ENCODE measurements around the gene SLC16A1.
A peak's percentile ranks its signal among the peaks of the same experiment; 100 is the strongest.
"Not testable (repeated sequence)": the region's sequence is repeated elsewhere in the genome, so short reads cannot be mapped to it uniquely, and the experiment has no call there.

Gene SLC16A1

GRCh38 chr1:112955773-112956543 lies at the start of gene SLC16A1:
Gene SLC16A1, minus strand, starts transcription at chr1:112956196. Its CDS starts 26,888 bp downstream, at chr1:112929308.
- peak; percentile 81 to 87 for DNase-seq

- DNase-seq: no peak
Measured at GRCh38 chr1:113003751-113004690, 48.0 kb upstream of the SLC16A1 start.

- DNase-seq: no peak
Measured at GRCh38 chr1:113002297-113002696, 46.3 kb upstream of the SLC16A1 start.

- no peak for DNase-seq
Measured at GRCh38 chr1:112998592-112999235, 42.7 kb upstream of the SLC16A1 start.

GRCh38 chr1:112997781-112998180 lies 41.8 kb upstream of the SLC16A1 start:
- no peak for DNase-seq

GRCh38 chr1:112995890-112996289 lies 39.9 kb upstream of the SLC16A1 start:
- no peak for DNase-seq

GRCh38 chr1:112995021-112995420 lies 39.0 kb upstream of the SLC16A1 start:
- not testable (repeated sequence) for DNase-seq

- DNase-seq: no peak
Measured at GRCh38 chr1:112992780-112993179, 36.8 kb upstream of the SLC16A1 start.

- DNase-seq: no peak
Measured at GRCh38 chr1:112991402-112992120, 35.6 kb upstream of the SLC16A1 start.

GRCh38 chr1:112990271-112990670 lies 34.3 kb upstream of the SLC16A1 start:
- DNase-seq: no peak

GRCh38 chr1:112988367-112988766 lies 32.4 kb upstream of the SLC16A1 start:
- no peak for DNase-seq

GRCh38 chr1:112985123-112985522 lies 29.1 kb upstream of the SLC16A1 start:
- DNase-seq: no peak

GRCh38 chr1:112983537-112984131 lies 27.6 kb upstream of the SLC16A1 start:
- DNase-seq: no peak

- no peak for DNase-seq
Measured at GRCh38 chr1:112982853-112983536, 27.0 kb upstream of the SLC16A1 start.

- no peak for DNase-seq
Measured at GRCh38 chr1:112982328-112982727, 26.3 kb upstream of the SLC16A1 start.

GRCh38 chr1:112981834-112982233 lies 25.8 kb upstream of the SLC16A1 start:
- not testable (repeated sequence) for DNase-seq

GRCh38 chr1:112981426-112981825 lies 25.4 kb upstream of the SLC16A1 start:
- no peak for DNase-seq

GRCh38 chr1:112975336-112975735 lies 19.3 kb upstream of the SLC16A1 start:
- no peak for DNase-seq

- no peak for DNase-seq
Measured at GRCh38 chr1:112974646-112975045, 18.6 kb upstream of the SLC16A1 start.

- DNase-seq: no peak
Measured at GRCh38 chr1:112973788-112974187, 17.8 kb upstream of the SLC16A1 start.

- no peak for DNase-seq
Measured at GRCh38 chr1:112971006-112971405, 15.0 kb upstream of the SLC16A1 start.

GRCh38 chr1:112964347-112964746 lies 8.4 kb upstream of the SLC16A1 start:
- DNase-seq: no peak

All from NCI-H1930 (cell line).